K562 (cell line): ENCODE results near the gene SYNGR4. TPM values are rescaled to one million over a fixed set of nuclear protein-coding genes. Genes with fewer than 3 reads are reported as not detected.

Source experiments
- CBX3 ChIP-seq, 2 experiments: IDR thresholded peaks; 1 replicate in 1 of 2; 2 replicates in 1 of 2; pipeline ENCODE4 v1.6.1; 2012; ENCODE audit warnings: inconsistent platforms in 2 of 2, low read length in 2 of 2, borderline replicate concordance in 1 of 2, control low read depth in 1 of 2
- CHD2 ChIP-seq: IDR thresholded peaks from 2 replicates; pipeline ENCODE4 v1.6.1; 2011; ENCODE audit warnings: low read depth, low read length
- CREM ChIP-seq: IDR thresholded peaks from 2 replicates; pipeline ENCODE4 v1.6.1; 2014; ENCODE audit warnings: antibody characterized with exemption, low read depth
- CTCFL ChIP-seq: IDR thresholded peaks from 2 replicates; pipeline ENCODE4 v1.6.1; 2011; ENCODE audit warnings: borderline replicate concordance, low read depth, mild to moderate bottlenecking, moderate library complexity, low read length; ENCODE audit not compliant: insufficient read depth, poor library complexity, severe bottlenecking
- FOXO4 ChIP-seq: fragments of 450-650 bp; formaldehyde crosslinking; IDR thresholded peaks from 2 replicates; pipeline ENCODE4 v1.4.0; 2020; ENCODE audit warnings: mild to moderate bottlenecking, moderate library complexity
- FUS ChIP-seq: fragments of 200-400 bp; formaldehyde crosslinking; optimal IDR thresholded peaks from 2 replicates; pipeline ENCODE3; 2017; ENCODE audit warnings: low read depth, low read length
- HDAC1 ChIP-seq, 2 experiments: fragments of 450-650 bp; IDR thresholded peaks; 2 replicates each; pipeline ENCODE4 v1.6.1; 2016 to 2017; ENCODE audit warnings: inconsistent platforms in 1 of 2, mild to moderate bottlenecking in 1 of 2, moderate library complexity in 1 of 2
- HNRNPL ChIP-seq: fragments of 200-400 bp; formaldehyde crosslinking; IDR thresholded peaks from 2 replicates; pipeline ENCODE4 v1.6.1; 2017; ENCODE audit warnings: low read depth, mild to moderate bottlenecking, low read length
- LCOR ChIP-seq: sonication (generic); formaldehyde crosslinking; IDR thresholded peaks from 2 replicates; pipeline ENCODE4 v1.8.0; 2022; ENCODE audit warnings: mild to moderate bottlenecking, missing genetic modification reagents
- MEIS2 ChIP-seq: fragments of 450-650 bp; IDR thresholded peaks from 2 replicates; pipeline ENCODE4 v1.6.1; 2014; ENCODE audit warnings: mild to moderate bottlenecking; ENCODE audit not compliant: partially characterized antibody
- NFE2L1 ChIP-seq: fragments of 450-650 bp; IDR thresholded peaks from 2 replicates; pipeline ENCODE4 v1.6.1; 2016; ENCODE audit warnings: missing genetic modification characterization, low read depth, mild to moderate bottlenecking, missing compliant biosample characterization, moderate library complexity, borderline replicate concordance
- POLR2G ChIP-seq: fragments of 200-400 bp; formaldehyde crosslinking; IDR thresholded peaks from 2 replicates; pipeline ENCODE4 v1.6.1; 2017; ENCODE audit warnings: low read depth, mild to moderate bottlenecking, antibody characterized with exemption, low read length, moderate library complexity
- PURB ChIP-seq: sonication (generic); formaldehyde crosslinking; IDR thresholded peaks from 2 replicates; pipeline ENCODE4 v1.9.0; 2021; ENCODE audit warnings: low read depth, mild to moderate bottlenecking, missing genetic modification reagents
- RCOR1 ChIP-seq, 2 experiments: IDR thresholded peaks; 2 replicates each; pipeline ENCODE4 v1.6.1; 2012; ENCODE audit warnings: low read depth in 2 of 2, low read length in 2 of 2, borderline replicate concordance in 1 of 2, improper control_type of control experiment in 1 of 2
- SMC3 ChIP-seq: conservative IDR thresholded peaks from 2 replicates; pipeline ENCODE4 v1.6.1; 2011; ENCODE audit warnings: low read depth, low read length, improper control_type of control experiment; ENCODE audit not compliant: insufficient read depth
- TARDBP ChIP-seq: fragments of 450-650 bp; IDR thresholded peaks from 2 replicates; pipeline ENCODE4 v1.6.1; 2016
- YY1 ChIP-seq, 3 experiments: IDR thresholded peaks; 2 replicates each; pipeline ENCODE4 v1.6.1; 2011; ENCODE audit warnings: low read length in 2 of 3, mild to moderate bottlenecking in 2 of 3, moderate library complexity in 2 of 3, borderline replicate concordance in 1 of 3, control low read depth in 1 of 3, low read depth in 1 of 3; ENCODE audit not compliant: insufficient read depth in 3 of 3, insufficient replicate concordance in 2 of 3, control insufficient read depth in 1 of 3, insufficient read length in 1 of 3; ENCODE audit errors: extremely low read depth in 1 of 3
- ZBTB33 ChIP-seq: sonication (generic); formaldehyde crosslinking; IDR thresholded peaks from 2 replicates; pipeline ENCODE4 v1.8.1; 2023; ENCODE audit warnings: mild to moderate bottlenecking, missing genetic modification reagents
- ZNF24 ChIP-seq: fragments of 450-650 bp; IDR thresholded peaks from 2 replicates; pipeline ENCODE4 v1.6.1; 2016
- ZNF282 ChIP-seq: sonication (generic); formaldehyde crosslinking; IDR thresholded peaks from 2 replicates; pipeline ENCODE4 v1.8.1; 2023; ENCODE audit warnings: missing genetic modification reagents
- ZNF583 ChIP-seq: fragments of 250-450 bp; sonication (Bioruptor Pico); IDR thresholded peaks from 2 replicates; pipeline ENCODE4 v1.4.0; 2020
- polyA plus RNA-seq, 8 experiments: library from polyadenylated mRNA; depleted of rRNA in 4 of 8; stranded (reverse) in 5 of 8; unstranded in 3 of 8; fragments of >200 nt; fragmentation: Nextera tagmentation in 2 of 8; fragmentation: Illumina TruSeq in 1 of 8; extraction: Ambion mirVana in 2 of 8; extraction: Trizol in 1 of 8; gene quantifications; 2 replicates each; pipeline versions ENCODE4 v1.2.1 to v1.2.3, GENCODE V29; 2011 to 2014; ENCODE audit warnings: inconsistent platforms in 1 of 8, missing spikeins in 1 of 8
- total RNA-seq, 7 experiments: library from RNA; depleted of rRNA in 6 of 7; stranded (reverse); fragments of >200 nt in 6 of 7; fragmentation: Illumina TruSeq in 2 of 7; extraction: Trizol in 2 of 7; gene quantifications; 2 replicates each; pipeline versions ENCODE4 v1.2.1 to v1.2.3, GENCODE V29; 2011 to 2021; ENCODE audit warnings: low replicate concordance in 1 of 7

The SYNGR4 gene
- total and polyA plus RNA-seq, 9 of the 15 experiments (the other 6 are each of a cell fraction or from before 2014, with no cell fraction given) = 0.07 to 0.14 TPM; not detected in 7

- TF ChIP-seq HDAC1 (IDR thresholded peaks at IDR 0.05) = peak in 1 of 2 experiments; percentile 70; a peak in 2 of 4 replicates
- 0 out of 2 replicates have a peak, but pooled peaks have one; percentile 21 for TF ChIP-seq ZNF282
- 0 out of 2 replicates have a peak, but pooled peaks have one; percentile 41 for TF ChIP-seq ZNF24
- peak; percentile 95 for TF ChIP-seq SMC3
- peak in 1 of 2 experiments; percentile 60; a peak in 1 of 3 replicates for TF ChIP-seq CBX3 (IDR thresholded peaks at IDR 0.05; ENCODE audit: borderline replicate concordance in 1 of 2, low read length in 2 of 2)
- peak; percentile 77 for TF ChIP-seq MEIS2
- 0 out of 2 replicates have a peak, but pooled peaks have one; percentile 52 for TF ChIP-seq ZBTB33
- peak in 2 of 3 experiments; percentile 54 to 56 for TF ChIP-seq YY1 (IDR thresholded peaks at IDR 0.05; ENCODE audit: borderline replicate concordance in 1 of 3, control insufficient read depth in 1 of 3, extremely low read depth in 1 of 3, insufficient read depth in 3 of 3, insufficient read length in 1 of 3, insufficient replicate concordance in 2 of 3, low read depth in 1 of 3, low read length in 2 of 3)
- no peak for TF ChIP-seq NFE2L1 (tag)
- TF ChIP-seq LCOR (CRISPR knock-in tag) = peak; percentile 63; the same call in 1 of the 2 replicates
- TF ChIP-seq ZNF583 = 0 out of 2 replicates have a peak, but pooled peaks have one; percentile 47
- peak in 1 of 2 experiments; percentile 76; a peak in 2 of 4 replicates for TF ChIP-seq RCOR1 (IDR thresholded peaks at IDR 0.05; ENCODE audit: borderline replicate concordance in 1 of 2, low read depth in 2 of 2, low read length in 2 of 2)
- peak; percentile 66 for TF ChIP-seq CREM
- no peak for TF ChIP-seq PURB (CRISPR knock-in tag)
- TF ChIP-seq FUS = no peak
- peak; percentile 24; the same call in 1 of the 2 replicates for TF ChIP-seq CHD2
- peak; percentile 56 for TF ChIP-seq CTCFL
- TF ChIP-seq TARDBP = peak; percentile 70; the same call in 1 of the 2 replicates
- peak; percentile 88 for TF ChIP-seq POLR2G
- peak; percentile 53; the same call in 1 of the 2 replicates for TF ChIP-seq HNRNPL
- no peak for TF ChIP-seq FOXO4 (CRISPR knock-in tag)
These were observed 30.4 kb upstream of the SYNGR4 start (continued) for GRCh38 chr19:48333467-48334384.
